Stimulated activated naive CD8-positive, alpha-beta T cell treated with anti-CD3 and anti-CD28 coated beads, Interleukin-15, Interleukin-2, amounts not matched to agents 100 ng/mL and 50 ng/mL, for 24 hours (primary cell): ENCODE measurements around the gene CST8.
A peak's percentile ranks its signal among the peaks of the same experiment; 100 is the strongest.

Experiments
- H3K27ac Mint-ChIP-seq: one replicate; pipeline ENCODE4 v1.8.0; 2021; ENCODE audit warnings: mild to moderate bottlenecking, mixed read lengths
- H3K27me3 Mint-ChIP-seq: one replicate; pipeline ENCODE4 v1.8.0; 2021; ENCODE audit warnings: mixed read lengths
- H3K36me3 Mint-ChIP-seq: one replicate; pipeline ENCODE4 v1.8.0; 2021; ENCODE audit warnings: low read depth, mixed read lengths
- H3K4me1 Mint-ChIP-seq: one replicate; pipeline ENCODE4 v1.8.0; 2021; ENCODE audit warnings: low read depth, mixed read lengths
- H3K4me3 Mint-ChIP-seq: one replicate; pipeline ENCODE4 v1.8.0; 2021; ENCODE audit warnings: mild to moderate bottlenecking, mixed read lengths
- H3K9me3 Mint-ChIP-seq: one replicate; pipeline ENCODE4 v1.8.0; 2021; ENCODE audit warnings: mixed read lengths

The CST8 gene

DNA sequence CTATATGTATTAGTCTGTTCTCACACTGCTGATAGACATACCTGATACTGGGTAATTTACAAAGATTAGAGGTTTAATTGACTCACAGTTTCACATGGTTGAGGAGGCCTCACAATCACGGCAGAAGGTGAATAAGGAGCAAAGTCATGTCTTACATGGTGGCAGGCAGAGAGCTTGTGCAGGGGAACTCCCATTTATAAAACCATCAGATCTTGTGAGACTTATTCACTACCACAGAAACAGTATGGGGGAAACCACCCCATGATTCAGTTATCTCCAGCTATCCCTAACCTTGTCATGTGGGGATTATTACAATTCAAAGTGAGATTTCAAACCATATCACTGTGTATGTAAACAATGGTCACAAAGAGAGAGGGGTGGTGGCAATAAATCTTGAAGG, 6.6 kb downstream of the CST8 start:
- Mint-ChIP-seq H3K36me3 (peaks cover 4% of the 10 kb centered on the region), H3K9me3 (peaks cover 20% of the 10 kb centered on the region), H3K27ac (peak overlapping the region; percentile 38), H3K4me1 (peaks cover 15% of the 10 kb centered on the region), H3K4me3 (no peak overlapping the region), H3K27me3 (peaks cover 30% of the 10 kb centered on the region)

DNA sequence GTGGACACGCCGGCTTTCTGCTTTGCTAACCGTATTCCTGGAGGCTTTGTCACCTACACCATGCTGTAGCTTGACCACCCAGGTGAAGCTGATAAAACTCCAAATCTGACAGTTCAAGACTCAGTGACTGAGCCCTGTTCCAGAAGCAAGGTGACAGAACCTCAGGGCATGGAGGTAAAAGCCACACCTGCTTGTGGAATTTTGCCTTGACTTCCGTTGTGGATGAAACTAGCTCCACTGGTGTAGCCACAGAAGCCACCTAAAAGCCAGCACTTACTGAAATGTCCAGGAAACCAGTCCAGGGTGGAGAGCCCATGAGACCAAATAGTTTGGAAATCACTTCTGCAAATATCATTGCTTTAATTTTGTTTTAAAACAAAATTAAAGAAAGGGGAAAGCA, 11.0 kb downstream of the CST8 start:
- Mint-ChIP-seq H3K27me3 (peaks cover 35% of the 10 kb centered on the region), H3K27ac (no peak overlapping the region), H3K4me3 (no peak overlapping the region), H3K9me3 (peaks cover 10% of the 10 kb centered on the region), H3K36me3 (no peaks in the 10 kb centered on the region), H3K4me1 (peaks cover 11% of the 10 kb centered on the region)

DNA sequence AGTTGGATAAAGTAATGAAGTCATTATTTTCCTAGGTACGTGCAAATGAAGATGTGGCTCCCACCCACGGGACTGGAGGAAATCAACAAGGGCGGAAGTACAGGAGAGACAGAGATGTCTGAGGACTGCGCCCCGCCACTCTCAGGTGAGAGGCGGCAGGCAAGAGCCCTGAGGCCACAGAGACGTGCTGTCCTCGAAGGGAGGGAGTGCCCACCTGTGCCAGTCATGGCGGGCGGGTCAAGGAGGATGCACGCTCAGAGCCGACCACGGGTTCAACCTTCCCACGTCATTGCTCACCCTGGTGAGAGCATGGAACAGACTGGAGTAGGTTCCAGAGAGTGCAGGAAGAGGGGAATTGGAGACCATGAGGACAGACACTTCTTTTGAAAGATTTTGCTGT, 12.7 kb downstream of the CST8 start:
- Mint-ChIP-seq H3K27me3 (peaks cover 33% of the 10 kb centered on the region), H3K9me3 (no peaks in the 10 kb centered on the region), H3K27ac (no peak overlapping the region), H3K4me1 (no peaks in the 10 kb centered on the region), H3K4me3 (no peak overlapping the region), H3K36me3 (no peaks in the 10 kb centered on the region)

DNA sequence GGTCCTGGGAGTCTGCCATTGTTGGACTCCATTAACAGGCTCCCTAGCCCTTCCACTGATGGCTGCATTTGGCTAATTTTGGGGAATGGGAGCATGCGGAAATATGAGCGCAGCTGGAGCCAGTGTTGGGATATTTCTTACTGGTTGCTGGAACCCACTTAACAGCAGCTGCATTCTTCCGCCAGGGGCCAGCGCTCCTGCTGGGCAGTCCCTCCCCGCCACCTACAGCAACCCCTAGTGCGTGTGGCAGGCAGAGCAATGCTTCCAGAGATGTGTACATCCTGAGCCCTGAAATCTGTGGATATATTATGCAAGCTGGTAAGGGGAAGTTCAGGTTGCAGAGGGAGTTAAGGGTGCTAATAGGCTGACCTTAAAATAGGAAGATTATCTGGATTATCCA, 16.4 kb downstream of the CST8 start:
- Mint-ChIP-seq H3K36me3 (no peaks in the 10 kb centered on the region), H3K27me3 (peaks cover 12% of the 10 kb centered on the region), H3K9me3 (no peaks in the 10 kb centered on the region), H3K4me3 (no peak overlapping the region), H3K27ac (no peak overlapping the region), H3K4me1 (no peaks in the 10 kb centered on the region)

DNA sequence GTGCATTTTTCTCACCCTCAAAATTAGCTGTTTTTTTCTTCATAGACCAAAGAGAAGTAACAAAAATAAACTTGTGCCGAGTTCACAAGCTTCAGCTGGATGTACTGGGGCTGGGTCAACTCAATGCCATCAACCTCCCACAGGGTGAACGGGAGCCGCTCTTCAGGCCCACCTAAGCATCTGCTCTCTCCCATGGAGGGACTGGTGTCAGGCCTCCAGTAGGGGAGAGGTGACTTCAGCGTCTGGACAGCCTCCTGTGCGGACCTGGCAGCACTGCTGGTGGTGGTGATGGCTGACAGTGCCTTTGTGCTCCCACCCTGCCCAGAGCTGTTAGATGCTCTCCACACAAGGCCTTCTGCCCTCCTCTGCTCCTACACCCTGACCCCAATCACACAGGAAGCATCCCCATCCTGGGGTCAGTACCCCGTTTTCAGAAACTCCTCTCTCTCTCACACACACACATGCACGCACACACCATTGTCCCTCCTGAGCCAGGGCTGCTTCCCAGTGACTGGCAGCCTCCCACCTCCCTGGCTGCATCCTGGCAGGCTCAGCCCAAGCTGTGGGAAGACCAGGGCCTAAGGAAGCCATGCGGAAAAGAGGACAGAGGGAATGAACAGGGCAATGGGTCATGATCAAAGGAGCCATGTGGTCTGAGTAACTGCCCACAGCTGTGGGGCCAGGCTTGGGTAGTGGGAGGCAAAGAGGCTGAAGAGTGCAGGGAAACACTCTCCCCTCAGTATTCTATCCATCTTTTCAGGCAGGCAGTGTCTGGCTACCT, 17.7 kb downstream of the CST8 start:
- Mint-ChIP-seq H3K4me1 (no peaks in the 10 kb centered on the region), H3K4me3 (no peak overlapping the region), H3K27me3 (peaks cover 5% of the 10 kb centered on the region), H3K27ac (no peak overlapping the region), H3K9me3 (no peaks in the 10 kb centered on the region), H3K36me3 (no peaks in the 10 kb centered on the region)

GRCh38 chr20:23509247-23509913, 18.5 kb downstream of the CST8 start:
- Mint-ChIP-seq H3K27ac (no peak overlapping the region), H3K27me3 (peaks cover 4% of the 10 kb centered on the region), H3K9me3 (no peaks in the 10 kb centered on the region), H3K4me1 (no peaks in the 10 kb centered on the region), H3K36me3 (no peaks in the 10 kb centered on the region), H3K4me3 (no peak overlapping the region)

- Mint-ChIP-seq H3K4me1 (no peaks in the 10 kb centered on the region), H3K9me3 (no peaks in the 10 kb centered on the region), H3K27ac (no peak overlapping the region), H3K4me3 (no peak overlapping the region), H3K36me3 (no peaks in the 10 kb centered on the region), H3K27me3 (peaks cover 4% of the 10 kb centered on the region)
Observed at GRCh38 chr20:23510000-23510590, 19.2 kb downstream of the CST8 start.

DNA sequence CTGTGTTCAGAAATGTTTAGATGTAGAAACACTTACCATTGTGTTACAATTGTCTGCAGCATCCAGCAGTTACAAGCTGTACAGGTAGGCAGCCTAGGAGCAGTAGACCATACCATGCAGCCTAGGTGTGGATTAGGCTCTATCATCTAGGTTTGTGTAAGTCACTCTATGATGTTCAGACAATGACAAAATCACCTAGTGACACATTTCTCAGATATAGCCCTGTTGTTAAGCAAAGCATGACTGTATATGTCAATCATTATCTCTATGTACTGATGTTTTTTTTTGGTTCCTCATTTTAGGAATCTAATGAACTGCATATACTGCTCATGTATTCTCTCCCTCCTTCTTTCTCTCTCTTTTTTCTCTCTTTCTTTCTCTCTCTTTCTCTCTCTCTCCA, 22.2 kb downstream of the CST8 start:
- H3K4me3 Mint-ChIP-seq = no peak overlapping the region
- H3K4me1 Mint-ChIP-seq = no peaks in the 10 kb centered on the region

DNA sequence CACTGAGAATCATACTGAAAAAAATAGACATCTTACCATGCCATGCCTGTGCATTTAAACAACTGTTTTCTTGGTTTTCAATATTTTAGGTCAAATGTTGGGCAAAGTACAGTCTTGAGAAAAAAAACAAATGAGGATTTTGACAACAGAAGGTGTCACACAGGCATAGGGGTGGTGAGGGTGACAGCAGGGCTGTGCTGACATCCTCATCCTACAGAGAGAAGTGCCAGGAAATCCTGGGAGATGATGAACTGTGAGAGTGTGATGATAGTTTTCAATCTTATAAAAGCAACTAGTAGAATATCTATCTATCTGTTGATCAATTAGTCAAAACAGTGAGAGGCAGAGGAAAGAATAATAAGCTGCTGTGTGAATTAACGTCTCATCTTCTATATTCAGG, 23.9 kb downstream of the CST8 start:
- H3K9me3 Mint-ChIP-seq = no peaks in the 10 kb centered on the region
- H3K4me3 Mint-ChIP-seq = no peak overlapping the region
- no peaks in the 10 kb centered on the region for H3K36me3 Mint-ChIP-seq
- no peaks in the 10 kb centered on the region for H3K4me1 Mint-ChIP-seq
- no peak overlapping the region for H3K27ac Mint-ChIP-seq
- H3K27me3 Mint-ChIP-seq = no peaks in the 10 kb centered on the region

More for the DNA sequence above, 22.2 kb downstream of the CST8 start:
- Mint-ChIP-seq H3K27me3 (peaks cover 3% of the 10 kb centered on the region), H3K27ac (no peak overlapping the region), H3K9me3 (no peaks in the 10 kb centered on the region), H3K36me3 (no peaks in the 10 kb centered on the region)

DNA sequence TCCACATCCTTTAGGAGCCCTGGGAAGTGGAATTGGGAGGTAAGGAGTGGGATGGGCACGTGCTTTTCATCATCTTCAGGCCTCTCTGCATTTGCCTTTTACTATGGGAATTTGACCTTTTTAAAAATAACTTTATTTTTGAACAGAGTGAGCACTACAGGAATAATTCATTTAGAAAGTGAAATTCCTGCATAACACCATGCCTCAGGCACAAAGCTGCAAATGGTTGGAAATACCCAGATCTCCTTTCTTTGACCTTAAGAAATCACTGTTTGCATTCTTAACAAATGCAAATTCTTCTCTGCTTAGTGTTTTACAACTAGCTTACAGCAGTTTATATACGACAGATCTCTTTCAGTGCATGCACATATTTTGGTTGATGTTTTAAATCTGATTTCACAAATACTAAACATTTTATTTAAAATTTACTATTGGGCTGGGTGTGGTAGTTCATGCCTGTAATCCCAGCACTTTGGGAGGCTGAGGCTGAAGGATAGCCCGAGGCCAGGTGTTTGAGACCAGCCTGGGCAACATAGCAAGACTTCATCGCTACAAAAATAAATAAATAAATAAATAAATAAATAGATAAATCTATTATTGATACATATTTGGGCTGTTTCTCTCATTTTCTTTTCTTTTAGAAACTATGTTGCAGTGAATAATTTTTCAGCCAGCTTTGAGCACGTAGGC, 24.5 kb downstream of the CST8 start:
- Mint-ChIP-seq H3K36me3 (no peaks in the 10 kb centered on the region), H3K9me3 (no peaks in the 10 kb centered on the region), H3K27me3 (no peaks in the 10 kb centered on the region), H3K4me3 (no peak overlapping the region), H3K4me1 (no peaks in the 10 kb centered on the region), H3K27ac (no peak overlapping the region)

DNA sequence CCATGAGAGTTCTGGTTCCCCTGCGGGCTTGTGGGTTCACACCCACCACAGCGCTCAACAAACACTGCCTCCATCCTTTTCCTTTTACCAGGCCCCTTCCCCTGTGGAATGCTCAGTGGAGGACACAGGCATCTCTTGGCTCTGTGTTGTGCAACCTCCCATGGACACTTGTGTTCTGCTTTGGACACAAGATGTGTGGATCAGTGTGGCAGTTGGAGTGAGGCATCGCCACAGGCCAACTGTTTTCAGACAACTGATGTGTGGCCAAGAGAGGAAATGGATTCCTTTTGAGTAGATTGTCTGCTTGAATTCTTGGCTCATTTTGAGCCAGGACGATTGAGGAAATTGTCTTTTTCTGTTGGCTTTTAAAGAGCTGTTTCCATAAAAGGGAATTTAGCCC, 26.8 kb downstream of the CST8 start:
- Mint-ChIP-seq H3K36me3 (no peaks in the 10 kb centered on the region), H3K27me3 (no peaks in the 10 kb centered on the region), H3K27ac (no peak overlapping the region), H3K4me1 (no peaks in the 10 kb centered on the region), H3K9me3 (no peaks in the 10 kb centered on the region), H3K4me3 (no peak overlapping the region)

DNA sequence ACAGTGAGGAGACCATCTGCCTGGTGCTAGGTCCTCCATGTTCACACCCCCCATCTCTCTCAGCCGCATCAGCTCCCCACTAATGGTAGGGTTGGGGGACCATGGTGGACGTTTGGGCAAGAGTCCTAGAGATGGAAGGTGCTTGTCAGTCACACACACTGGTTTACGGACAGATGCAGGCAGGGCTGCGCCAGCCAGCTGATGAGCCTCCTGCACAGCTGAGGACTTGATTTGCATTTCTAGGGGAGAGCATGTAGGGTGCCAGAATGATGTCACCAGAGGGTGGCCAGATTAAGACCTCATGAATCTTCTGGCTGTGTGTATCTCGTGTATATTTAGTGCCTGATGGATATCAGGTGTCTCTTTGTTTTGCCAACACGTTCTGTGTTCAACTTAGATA, 28.6 kb downstream of the CST8 start:
- H3K4me3 Mint-ChIP-seq = no peak overlapping the region
- no peaks in the 10 kb centered on the region for H3K27me3 Mint-ChIP-seq
- no peaks in the 10 kb centered on the region for H3K36me3 Mint-ChIP-seq
- no peaks in the 10 kb centered on the region for H3K9me3 Mint-ChIP-seq
- H3K4me1 Mint-ChIP-seq = no peaks in the 10 kb centered on the region
- H3K27ac Mint-ChIP-seq = no peak overlapping the region

- Mint-ChIP-seq H3K27ac (no peak overlapping the region), H3K27me3 (no peaks in the 10 kb centered on the region), H3K4me3 (no peak overlapping the region), H3K9me3 (no peaks in the 10 kb centered on the region), H3K36me3 (no peaks in the 10 kb centered on the region), H3K4me1 (no peaks in the 10 kb centered on the region)
Observed at GRCh38 chr20:23520185-23520584, 29.3 kb downstream of the CST8 start.

GRCh38 chr20:23524146-23524545, 33.2 kb downstream of the CST8 start:
- no peak overlapping the region for H3K27ac Mint-ChIP-seq
- H3K9me3 Mint-ChIP-seq = peaks cover 11% of the 10 kb centered on the region
- no peak overlapping the region for H3K4me3 Mint-ChIP-seq

GRCh38 chr20:23526850-23527249, 35.9 kb downstream of the CST8 start:
- peaks cover 5% of the 10 kb centered on the region for H3K36me3 Mint-ChIP-seq
- H3K4me3 Mint-ChIP-seq = no peak overlapping the region
- peaks cover 19% of the 10 kb centered on the region for H3K4me1 Mint-ChIP-seq
- no peak overlapping the region for H3K27ac Mint-ChIP-seq
- H3K9me3 Mint-ChIP-seq = peaks cover 20% of the 10 kb centered on the region
- peaks cover 5% of the 10 kb centered on the region for H3K27me3 Mint-ChIP-seq

More at GRCh38 chr20:23524146-23524545, 33.2 kb downstream of the CST8 start:
- Mint-ChIP-seq H3K4me1 (peaks cover 3% of the 10 kb centered on the region), H3K36me3 (peaks cover 4% of the 10 kb centered on the region), H3K27me3 (no peaks in the 10 kb centered on the region)
